Stomach (tissue), 9 donors: ENCODE results near the gene TMCO4. TPM values are rescaled to one million over a fixed set of nuclear protein-coding genes. Genes with fewer than 3 reads are reported as not detected.

ENCODE experiments used
- DNase-seq, 2 donors: peaks; one replicate each; pipeline versions ENCODE4 v3.0.0 to v3.0.0-alpha.2; 2013 to 2019
- H3K27ac ChIP-seq, 5 donors: fragments of 200-600 bp in 4 of 5; sonication (generic) in 4 of 5; one replicate each; pipeline ENCODE4 v1.5.1; 2013 to 2019; ENCODE audit warnings: mild to moderate bottlenecking in 1 of 5, moderate library complexity in 1 of 5
- H3K27me3 ChIP-seq, 3 donors: fragments of 200-600 bp; sonication (generic); one replicate each; pipeline ENCODE4 v1.5.1; 2017 to 2019; ENCODE audit warnings: mixed run types in 1 of 3
- H3K36me3 ChIP-seq, 4 donors: fragments of 200-600 bp; sonication (generic); 1 replicate in 3 of 4; 2 replicates in 1 of 4; pipeline ENCODE4 v1.5.1; 2016 to 2019
- H3K4me1 ChIP-seq, 4 donors: fragments of 200-600 bp; sonication (generic); one replicate each; pipeline ENCODE4 v1.5.1; 2016 to 2019
- H3K4me3 ChIP-seq, 4 donors: fragments of 200-600 bp; sonication (generic) in 3 of 4; one replicate each; pipeline ENCODE4 v1.5.1; 2016 to 2019; ENCODE audit warnings: mild to moderate bottlenecking in 1 of 4
- H3K9me3 ChIP-seq, 4 donors: fragments of 200-600 bp; sonication (generic); one replicate each; pipeline ENCODE4 v1.5.1; 2016 to 2019
- EP300 ChIP-seq: sonication (generic); formaldehyde crosslinking; IDR thresholded peaks from one replicate; pipeline ENCODE4 v1.6.1; 2017; ENCODE audit warnings: antibody characterized with exemption
- POLR2A ChIP-seq, 4 donors: fragments of 450-650 bp; IDR thresholded peaks; one replicate each; pipeline ENCODE4 v1.6.1; 2016; ENCODE audit warnings: antibody characterized with exemption in 4 of 4, control low read depth in 2 of 4, mild to moderate bottlenecking in 1 of 4, moderate library complexity in 1 of 4
- POLR2AphosphoS5 ChIP-seq, 3 donors: sonication (generic); formaldehyde crosslinking; IDR thresholded peaks; one replicate each; pipeline ENCODE4 v1.6.1; 2016; ENCODE audit warnings: antibody characterized with exemption in 3 of 3
- WGBS, 5 donors: extraction: QIAGEN DNeasy Blood & Tissue Kit in 3 of 5; methylation state at CpG; one replicate each; pipeline versions ENCODE4 v1.1.5 to v1.1.7; 2013 to 2018; 5-methylcytosine and 5-hydroxymethylcytosine counted together
- intact Hi-C: fragments of 100-400 bp; cut with DNase I; formaldehyde crosslinking; loops from one replicate; pipeline ENCODE4 v1.15.1; 2023; ENCODE audit warnings: low total_unique reads
- polyA plus RNA-seq, 3 donors: library from polyadenylated mRNA; stranded (reverse); fragments of 200-250 nt; gene quantifications; one replicate each; pipeline ENCODE4 v1.2.3, GENCODE V29; 2013
- total RNA-seq, 5 donors: library from RNA; depleted of rRNA; stranded (reverse); fragments of >200 nt; gene quantifications; one replicate each; pipeline versions ENCODE4 v1.1.0 to v1.2.3, GENCODE V29; 2014 to 2016
- TF ChIP-seq, protein P1 (sequence below), 7 experiments: fragments of 450-650 bp in 4 of 7; fragments of 200-600 bp in 3 of 7; sonication (generic) in 3 of 7; IDR thresholded peaks; one replicate each; pipeline ENCODE4 v1.5.1; 2016 to 2019; ENCODE audit warnings: antibody characterized with exemption in 7 of 7, control low read depth in 2 of 7, mild to moderate bottlenecking in 1 of 7
- donor health status: healthy with polysubstance abuse.
- donor health status: Bipolar disorder and iron deficiency.
- donor health status: healthy.

Gene TMCO4
- total and polyA plus RNA-seq, 8 donors = 5.3 to 326 (median 24.2) TPM

DNA sequence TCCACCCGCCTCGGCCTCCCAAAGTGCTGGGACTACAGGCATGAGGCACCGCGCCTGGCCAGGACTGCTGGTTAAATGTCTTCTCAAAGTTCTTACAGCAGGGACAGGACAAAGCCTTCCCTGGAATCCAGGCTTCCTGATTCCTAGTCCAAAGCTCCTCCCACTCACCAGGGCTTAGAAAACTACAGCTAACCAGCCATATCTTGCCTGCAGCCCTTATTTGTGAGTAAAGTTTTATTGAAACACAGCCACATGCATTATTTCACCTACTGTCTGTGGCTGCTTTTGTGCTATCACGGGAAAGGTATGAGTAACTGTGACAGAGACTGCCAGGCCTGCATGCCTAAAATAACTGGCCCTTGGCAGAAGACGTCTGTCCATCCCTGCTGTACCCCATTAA, 24.4 kb downstream of the TMCO4 start:
- no peak for TF ChIP-seq POLR2AphosphoS5 (IDR thresholded peaks at IDR 0.05)
- no peak for TF ChIP-seq EP300
- TF ChIP-seq POLR2A (IDR thresholded peaks at IDR 0.05) = no peak
- TF ChIP-seq, protein P1, sequence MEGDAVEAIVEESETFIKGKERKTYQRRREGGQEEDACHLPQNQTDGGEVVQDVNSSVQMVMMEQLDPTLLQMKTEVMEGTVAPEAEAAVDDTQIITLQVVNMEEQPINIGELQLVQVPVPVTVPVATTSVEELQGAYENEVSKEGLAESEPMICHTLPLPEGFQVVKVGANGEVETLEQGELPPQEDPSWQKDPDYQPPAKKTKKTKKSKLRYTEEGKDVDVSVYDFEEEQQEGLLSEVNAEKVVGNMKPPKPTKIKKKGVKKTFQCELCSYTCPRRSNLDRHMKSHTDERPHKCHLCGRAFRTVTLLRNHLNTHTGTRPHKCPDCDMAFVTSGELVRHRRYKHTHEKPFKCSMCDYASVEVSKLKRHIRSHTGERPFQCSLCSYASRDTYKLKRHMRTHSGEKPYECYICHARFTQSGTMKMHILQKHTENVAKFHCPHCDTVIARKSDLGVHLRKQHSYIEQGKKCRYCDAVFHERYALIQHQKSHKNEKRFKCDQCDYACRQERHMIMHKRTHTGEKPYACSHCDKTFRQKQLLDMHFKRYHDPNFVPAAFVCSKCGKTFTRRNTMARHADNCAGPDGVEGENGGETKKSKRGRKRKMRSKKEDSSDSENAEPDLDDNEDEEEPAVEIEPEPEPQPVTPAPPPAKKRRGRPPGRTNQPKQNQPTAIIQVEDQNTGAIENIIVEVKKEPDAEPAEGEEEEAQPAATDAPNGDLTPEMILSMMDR (IDR thresholded peaks at IDR 0.05) = no peak
- WGBS, 5 donors = 79 to 97% (median 96%) methylated on average over 2 to 6 of the region's 6 CpGs
- Histone ChIP-seq H3K27me3 (no peaks in the 10 kb centered on the region), H3K9me3 (no peaks in the 10 kb centered on the region), H3K4me3 (no peak overlapping the region), H3K27ac (no peak overlapping the region), H3K36me3 (peaks cover 32 to 100% (median 90%) of the 10 kb centered on the region in 4 donors), H3K4me1 (no peaks in the 10 kb centered on the region)
- intact Hi-C loops = no loop called here
- DNase-seq = no peak

- H3K27ac ChIP-seq = no peak overlapping the region
- 63 to 70% (median 67%) methylated on average over 6 of the region's 6 CpGs for WGBS, 5 donors
- intact Hi-C loops = no loop called here
- H3K27me3 ChIP-seq = no peaks in the 10 kb centered on the region
- no peaks in the 10 kb centered on the region for H3K4me1 ChIP-seq
- H3K9me3 ChIP-seq = no peaks in the 10 kb centered on the region
- no peak overlapping the region for H3K4me3 ChIP-seq
- DNase-seq = no peak
- TF ChIP-seq, protein P1 (IDR thresholded peaks at IDR 0.05) = no peak
- TF ChIP-seq POLR2A (IDR thresholded peaks at IDR 0.05) (no peak), POLR2AphosphoS5 (IDR thresholded peaks at IDR 0.05) (no peak), EP300 (no peak)
- H3K36me3 ChIP-seq = peaks cover 28 to 100% (median 90%) of the 10 kb centered on the region in 4 donors
Observed at GRCh38 chr1:19774180-19774785, 25.4 kb downstream of the TMCO4 start.

DNA sequence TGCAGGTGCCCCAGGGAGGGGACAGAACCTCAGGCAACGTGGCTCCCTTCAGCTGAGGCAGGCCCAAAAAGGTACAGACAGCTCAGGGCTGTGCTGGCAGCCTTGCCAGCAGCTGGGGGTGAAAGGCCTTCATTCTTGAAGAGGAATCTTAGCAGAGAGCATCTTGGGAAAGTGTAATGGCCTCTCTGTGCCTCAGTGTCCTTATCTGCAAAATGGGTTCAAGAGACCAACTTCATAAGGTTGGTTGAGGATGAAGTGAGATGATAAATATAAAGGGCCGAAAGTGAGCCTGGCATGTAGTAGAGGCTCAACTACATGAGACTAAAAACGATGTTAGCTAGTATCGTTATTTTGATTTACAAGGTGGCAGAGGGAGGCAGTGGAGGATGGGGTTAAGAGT, 26.2 kb downstream of the TMCO4 start:
- Histone ChIP-seq H3K36me3 (peaks cover 20 to 100% (median 90%) of the 10 kb centered on the region in 4 donors), H3K4me3 (no peak overlapping the region), H3K4me1 (no peaks in the 10 kb centered on the region), H3K9me3 (no peaks in the 10 kb centered on the region), H3K27ac (no peak overlapping the region), H3K27me3 (no peaks in the 10 kb centered on the region)
- DNase-seq = no peak
- 76 to 90% (median 87%) methylated on average over 4 of the region's 4 CpGs for WGBS, 5 donors
- intact Hi-C loops = no loop called here
- TF ChIP-seq EP300 (no peak), POLR2AphosphoS5 (IDR thresholded peaks at IDR 0.05) (no peak), POLR2A (IDR thresholded peaks at IDR 0.05) (no peak)
- TF ChIP-seq, protein P1 (IDR thresholded peaks at IDR 0.05) = no peak

DNA sequence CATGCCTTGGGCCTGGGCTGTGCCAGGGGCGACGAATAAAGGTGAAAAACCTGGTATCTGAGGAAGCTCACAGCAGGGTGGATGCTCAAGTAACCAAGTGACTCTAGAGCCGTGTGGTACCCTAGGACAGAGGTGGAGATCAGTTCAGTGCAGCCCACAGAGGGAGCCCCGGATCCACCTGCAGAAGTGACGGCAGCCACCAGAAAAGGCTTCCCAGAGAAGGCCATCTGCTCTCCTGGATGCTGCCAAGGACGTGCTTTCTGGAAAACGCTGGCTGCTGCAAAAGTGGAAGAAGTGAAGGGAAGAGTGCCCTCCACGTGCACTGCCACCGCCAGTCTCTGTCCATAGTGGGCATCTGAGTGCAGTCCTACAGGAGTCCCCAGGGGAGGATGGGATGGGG, 27.7 kb downstream of the TMCO4 start:
- intact Hi-C loops = no loop called here
- 72 to 87% (median 82%) methylated on average over 7 to 9 of the region's 9 CpGs for WGBS, 5 donors
- peaks cover 18 to 96% (median 88%) of the 10 kb centered on the region in 4 donors for H3K36me3 ChIP-seq

More for the DNA sequence above, 27.7 kb downstream of the TMCO4 start:
- H3K27ac ChIP-seq = no peak overlapping the region
- no peaks in the 10 kb centered on the region for H3K9me3 ChIP-seq
- TF ChIP-seq EP300 (no peak), POLR2A (IDR thresholded peaks at IDR 0.05) (no peak), POLR2AphosphoS5 (IDR thresholded peaks at IDR 0.05) (no peak)
- TF ChIP-seq, protein P1 (IDR thresholded peaks at IDR 0.05) = no peak
- no peaks in the 10 kb centered on the region for H3K4me1 ChIP-seq
- no peaks in the 10 kb centered on the region for H3K27me3 ChIP-seq
- no peak for DNase-seq
- no peak overlapping the region for H3K4me3 ChIP-seq
